Adipose tissue (tissue), 3 donors: Measurements from ENCODE around the gene RELB. TPM values are rescaled to one million over a fixed set of nuclear protein-coding genes. Genes with fewer than 3 reads are reported as not detected.
"Not testable (repeated sequence)": the region's sequence is repeated elsewhere in the genome, so short reads cannot be mapped to it uniquely, and the experiment has no call there.

Experiments used
- H3K27ac ChIP-seq: one replicate; pipeline ENCODE4 v1.5.1; 2013; ENCODE audit warnings: low read depth, low read length
- WGBS, 3 donors: extraction: QIAGEN DNeasy Blood & Tissue Kit; methylation state at CpG; one replicate each; pipeline ENCODE4 v1.1.7; 2013; 5-methylcytosine and 5-hydroxymethylcytosine counted together
- polyA plus RNA-seq, 3 donors: library from polyadenylated mRNA; stranded (reverse); fragments of 200-250 nt; gene quantifications; one replicate each; pipeline ENCODE4 v1.2.3, GENCODE V29; 2013
- donor health status: healthy with polysubstance abuse.
- donor health status: Bipolar disorder and iron deficiency.
- donor health status: healthy.

RELB gene
- polyA plus RNA-seq: 10 to 100 TPM; 11.0 to 64.9 (median 12.7) TPM

DNA sequence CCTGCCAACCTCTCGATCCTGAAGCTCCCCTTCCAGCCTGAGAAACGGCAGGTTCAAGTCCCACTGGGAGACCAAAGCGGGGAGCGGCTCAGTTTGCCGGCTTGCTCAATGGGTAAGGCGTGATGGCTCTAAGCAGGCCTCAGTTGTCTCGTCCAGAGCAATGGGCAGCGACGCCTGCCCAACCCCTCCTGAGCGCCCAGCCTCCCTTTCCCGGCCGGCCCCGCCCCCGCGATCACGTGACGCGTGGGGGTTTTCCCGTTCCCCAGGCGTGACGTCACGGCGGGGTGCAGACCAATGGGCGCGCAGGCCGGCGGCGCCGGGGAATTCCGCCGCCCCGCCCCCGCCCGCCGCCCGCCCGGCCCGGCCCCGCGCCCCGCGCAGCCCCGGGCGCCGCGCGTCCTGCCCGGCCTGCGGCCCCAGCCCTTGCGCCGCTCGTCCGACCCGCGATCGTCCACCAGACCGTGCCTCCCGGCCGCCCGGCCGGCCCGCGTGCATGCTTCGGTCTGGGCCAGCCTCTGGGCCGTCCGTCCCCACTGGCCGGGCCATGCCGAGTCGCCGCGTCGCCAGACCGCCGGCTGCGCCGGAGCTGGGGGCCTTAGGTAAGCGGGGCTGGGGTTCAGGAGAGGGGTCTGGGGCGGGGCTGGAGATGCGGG is at the start of gene RELB:
TSS of gene RELB (plus strand) at position 378 of the 653 bp plus-strand sequence. CDS start at position 494, 116 bp downstream.
- WGBS, 3 donors: 2 to 3% (median 2%) methylated on average over 51 to 79 of the region's 79 CpGs
- peak within 1 kb of the TSS; percentile 98 for H3K27ac ChIP-seq

DNA sequence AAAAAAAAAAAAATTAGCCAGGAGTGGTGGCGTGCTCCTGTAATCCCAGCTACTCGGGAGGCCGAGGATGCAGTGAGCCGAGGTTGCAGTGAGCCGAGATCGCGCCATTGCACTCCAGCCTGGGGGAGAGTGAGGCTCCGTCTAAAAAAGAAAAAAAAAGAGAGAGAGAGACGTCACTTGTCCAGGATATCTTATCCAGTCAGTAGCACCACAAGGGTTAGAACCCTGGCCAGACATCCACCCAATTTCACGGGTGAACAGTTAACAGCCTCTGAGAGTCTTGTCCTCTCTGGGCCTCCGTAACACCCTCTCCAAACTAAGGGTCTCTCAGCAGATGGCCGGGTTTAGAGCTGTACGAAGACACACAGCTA is 47.0 kb upstream of the RELB start:
- 19 to 36% (median 28%) methylated on average over 13 of the region's 13 CpGs for WGBS, 3 donors
- H3K27ac ChIP-seq: no peak overlapping the region

DNA sequence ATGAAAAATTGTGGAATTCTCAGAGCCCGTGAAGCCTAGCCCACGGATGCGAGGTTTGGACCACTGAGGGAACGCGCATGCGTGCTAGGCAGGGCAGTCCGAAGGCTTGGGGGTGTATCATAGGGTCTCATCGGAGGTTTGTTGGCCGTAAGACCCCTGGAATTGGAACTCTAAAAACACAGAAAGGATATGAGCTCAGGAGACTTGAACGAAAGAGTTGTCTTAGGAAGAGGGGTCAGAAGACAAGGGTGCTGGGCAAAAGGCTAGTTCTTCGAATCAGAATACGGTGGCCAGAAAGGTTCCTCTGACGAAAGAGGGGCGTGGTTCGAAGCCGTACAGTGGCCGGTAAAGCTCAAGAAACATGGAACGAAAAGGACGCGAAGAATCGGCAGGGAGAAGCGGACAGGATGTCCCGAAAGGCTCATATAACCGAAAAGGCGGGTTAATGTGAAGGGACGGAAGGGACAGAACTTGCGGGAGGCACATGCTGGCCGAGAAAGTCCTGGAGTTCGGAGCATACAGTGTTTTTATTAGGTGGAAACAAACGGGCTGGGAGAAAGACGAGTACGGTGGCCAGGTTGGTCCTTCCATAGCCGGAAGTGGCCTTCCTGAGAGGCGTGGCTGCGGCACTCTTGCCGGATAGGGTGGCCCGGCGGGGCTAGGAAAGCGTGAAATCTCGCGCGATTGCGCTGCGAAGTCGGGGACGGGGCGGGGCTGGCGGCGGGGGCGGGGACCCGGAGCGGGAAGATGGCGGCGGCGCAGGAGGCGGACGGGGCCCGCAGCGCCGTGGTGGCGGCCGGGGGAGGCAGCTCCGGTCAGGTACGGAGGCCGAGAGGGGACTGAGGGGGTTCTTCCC is 46.4 kb upstream of the RELB start, which contains the start of gene CLPTM1:
TSS of gene CLPTM1 (plus strand) at position 732 of the 856 bp plus-strand sequence. CDS start at position 748, 16 bp downstream.
- WGBS, 3 donors: 0 to 1% (median 1%) methylated on average over 59 to 65 of the region's 65 CpGs
- peak within 1 kb of the TSS; percentile 89 for H3K27ac ChIP-seq

- H3K27ac ChIP-seq: no peak overlapping the region
- WGBS, 3 donors: 2 to 4% (median 3%) methylated on average over 39 to 40 of the region's 40 CpGs
Observed at GRCh38 chr19:44955505-44956439, 45.5 kb upstream of the RELB start.

GRCh38 chr19:44957526-44957925 is 43.7 kb upstream of the RELB start:
- WGBS, 3 donors: 61 to 80% (median 78%) methylated on average over 7 of the region's 7 CpGs
- H3K27ac ChIP-seq: no peak overlapping the region

DNA sequence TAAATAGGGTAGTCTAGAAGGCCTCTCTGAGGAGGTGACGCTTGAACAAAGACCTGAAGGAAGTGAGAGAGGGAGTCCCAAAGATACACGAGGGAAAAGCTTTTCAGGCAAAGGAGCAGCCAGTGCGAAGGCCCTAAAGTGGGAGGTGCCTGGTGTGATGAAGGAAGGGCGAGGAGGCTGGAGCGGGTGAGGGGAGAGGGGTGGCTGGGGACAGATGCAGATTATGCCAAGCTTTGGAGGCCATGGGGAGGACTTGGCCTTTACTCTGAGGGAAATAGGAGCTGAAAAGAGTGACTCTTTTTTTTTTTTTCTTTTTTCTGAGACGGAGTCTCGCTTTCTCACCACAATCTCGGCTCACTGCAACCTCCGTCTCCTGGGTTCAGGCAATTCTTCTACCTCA is 43.2 kb upstream of the RELB start:
- WGBS, 3 donors: 75 to 80% (median 79%) methylated on average over 8 to 9 of the region's 9 CpGs

GRCh38 chr19:44959691-44960090 is 41.6 kb upstream of the RELB start:
- WGBS, 3 donors: 73 to 78% (median 76%) methylated on average over 5 of the region's 5 CpGs
- H3K27ac ChIP-seq: no peak overlapping the region

More for the DNA sequence above, 43.2 kb upstream of the RELB start:
- no peak overlapping the region for H3K27ac ChIP-seq

- 76 to 84% (median 80%) methylated on average over 8 of the region's 8 CpGs for WGBS, 3 donors
- H3K27ac ChIP-seq: no peak overlapping the region
Observed at GRCh38 chr19:44960906-44961728, 40.1 kb upstream of the RELB start.

GRCh38 chr19:44961821-44962220 is 39.4 kb upstream of the RELB start:
- H3K27ac ChIP-seq: no peak overlapping the region
- 89 to 93% (median 90%) methylated on average over 8 of the region's 8 CpGs for WGBS, 3 donors

GRCh38 chr19:44968118-44968517 is 33.1 kb upstream of the RELB start:
- WGBS, 3 donors: 91 to 92% (median 91%) methylated on average over 5 of the region's 5 CpGs
- no peak overlapping the region for H3K27ac ChIP-seq

DNA sequence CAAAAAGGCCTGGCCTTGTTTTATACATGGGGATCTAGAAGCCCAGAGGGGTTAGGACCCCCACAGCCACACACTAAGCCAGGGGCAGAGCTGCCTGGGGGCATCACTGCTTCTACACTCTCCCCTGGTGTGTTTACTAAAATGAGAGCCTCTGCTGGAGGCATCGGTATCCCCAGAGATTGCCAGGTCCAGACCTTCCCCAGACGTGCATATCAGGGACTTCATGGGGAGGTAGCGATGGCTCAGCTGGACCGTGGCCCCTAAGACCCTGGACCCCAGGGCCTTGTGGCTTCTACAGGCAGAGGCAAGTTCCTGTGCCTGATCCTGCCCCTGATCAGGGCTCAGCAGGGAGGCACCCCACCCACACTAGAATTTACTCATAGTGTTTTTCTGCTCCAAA is 32.6 kb upstream of the RELB start:
- 86 to 92% (median 90%) methylated on average over 4 of the region's 4 CpGs for WGBS, 3 donors

GRCh38 chr19:44969437-44969836 is 31.8 kb upstream of the RELB start:
- H3K27ac ChIP-seq: no peak overlapping the region

More for the DNA sequence above, 32.6 kb upstream of the RELB start:
- H3K27ac ChIP-seq: no peak overlapping the region

DNA sequence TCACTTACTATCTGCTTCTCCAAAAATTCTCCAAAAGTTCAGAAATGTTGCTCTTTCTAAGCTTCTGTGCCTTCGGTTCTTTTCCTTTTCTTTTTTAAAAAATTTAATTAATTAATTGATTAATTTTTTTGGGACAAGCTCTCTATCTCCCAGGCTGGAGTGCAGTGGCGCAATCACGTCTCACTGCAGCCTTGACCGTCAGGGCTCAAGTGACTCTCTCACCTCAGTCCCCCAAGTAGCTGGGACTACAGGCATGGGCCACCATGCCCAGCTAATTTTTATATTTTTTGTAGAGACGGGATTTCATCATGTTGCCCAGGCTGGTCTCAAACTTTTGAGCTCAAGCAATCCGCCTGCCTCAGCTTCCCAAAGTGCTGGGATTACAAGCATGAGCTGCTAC is 29.8 kb upstream of the RELB start:
- H3K27ac ChIP-seq: not testable (repeated sequence)
- 85 to 95% (median 91%) methylated on average over 6 of the region's 6 CpGs for WGBS, 3 donors

More at GRCh38 chr19:44969437-44969836, 31.8 kb upstream of the RELB start:
- 98 to 99% (median 99%) methylated on average over 5 of the region's 5 CpGs for WGBS, 3 donors

DNA sequence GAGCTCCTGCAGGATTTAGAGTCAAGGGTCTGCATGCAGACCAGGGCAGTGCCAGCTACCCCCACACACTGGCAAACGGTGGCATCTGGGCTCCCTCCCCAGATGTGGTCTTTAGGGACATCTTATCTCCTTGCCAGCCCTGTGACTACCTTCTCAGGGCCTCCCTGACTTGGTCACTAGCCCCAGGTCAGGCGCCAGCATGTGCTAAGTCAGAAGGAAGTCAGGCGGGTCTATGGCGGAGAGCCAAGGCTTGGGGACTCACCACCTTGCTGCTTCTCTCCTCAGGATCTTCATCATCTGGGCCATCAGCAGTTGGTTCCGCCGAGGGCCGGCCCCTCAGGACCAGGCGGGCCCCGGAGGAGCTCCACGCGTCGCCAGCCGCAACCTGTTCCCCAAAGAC is 28.5 kb upstream of the RELB start:
- no peak overlapping the region for H3K27ac ChIP-seq
- WGBS, 3 donors: 89 to 91% (median 90%) methylated on average over 13 of the region's 13 CpGs

DNA sequence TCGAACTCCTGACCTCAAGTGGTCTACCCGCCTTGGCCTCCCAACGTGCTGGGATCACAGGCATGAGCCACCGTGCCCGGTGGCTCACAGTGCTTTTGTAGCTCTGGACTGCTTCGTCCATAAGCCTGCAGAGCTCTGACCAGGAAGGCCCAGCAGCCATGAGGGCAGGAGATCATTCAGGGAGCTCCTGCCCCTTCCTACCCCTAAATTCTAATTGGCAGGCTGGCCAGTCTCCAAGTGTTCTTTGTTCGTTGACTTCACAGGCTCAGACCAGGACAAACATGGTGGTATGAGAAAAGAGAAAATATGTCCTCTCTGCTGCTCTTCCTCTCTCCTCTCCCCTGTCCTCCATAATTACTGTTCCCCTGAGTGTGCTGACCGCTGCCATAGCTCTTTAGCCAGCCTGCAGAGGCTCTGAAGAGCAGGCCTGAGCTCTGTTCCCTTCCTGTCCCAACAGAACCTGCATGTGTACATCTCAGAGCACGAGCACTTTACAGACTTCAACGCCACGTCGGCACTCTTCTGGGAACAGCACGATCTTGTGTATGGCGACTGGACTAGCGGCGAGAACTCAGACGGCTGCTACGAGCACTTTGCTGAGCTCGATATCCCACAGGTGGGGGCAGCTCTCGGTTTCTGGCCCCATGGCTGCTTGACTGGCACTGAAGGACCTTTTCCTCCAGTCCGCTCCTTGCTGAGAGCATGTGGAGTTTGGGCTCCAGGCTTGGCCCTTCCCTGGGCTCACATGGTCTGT is 27.1 kb upstream of the RELB start:
- WGBS, 3 donors: 88 to 94% (median 94%) methylated on average over 20 to 21 of the region's 21 CpGs
- H3K27ac ChIP-seq: no peak overlapping the region

GRCh38 chr19:44974857-44975256 is 26.4 kb upstream of the RELB start:
- WGBS, 3 donors: 82 to 95% (median 93%) methylated on average over 5 of the region's 5 CpGs
- H3K27ac ChIP-seq: no peak overlapping the region

- no peak overlapping the region for H3K27ac ChIP-seq
- WGBS, 3 donors: 90 to 93% (median 93%) methylated on average over 4 of the region's 4 CpGs
Observed at GRCh38 chr19:44975444-44975843, 25.8 kb upstream of the RELB start.
